Urinary bladder (tissue), 4 donors: ENCODE data around the gene MYO1B. TPM values are rescaled to one million over a fixed set of nuclear protein-coding genes. Genes with fewer than 3 reads are reported as not detected.

Experiments used
- DNase-seq: peaks from one replicate; pipeline ENCODE4 v3.0.0-alpha.2; 2015; ENCODE audit errors: extremely low spot score
- H3K27ac ChIP-seq: one replicate; pipeline ENCODE4 v1.5.1; 2013; ENCODE audit warnings: low read depth, mild to moderate bottlenecking, moderate library complexity
- H3K36me3 ChIP-seq: one replicate; pipeline ENCODE4 v1.6.1; 2013; ENCODE audit warnings: mild to moderate bottlenecking, moderate library complexity; ENCODE audit not compliant: insufficient read depth
- H3K4me1 ChIP-seq: one replicate; pipeline ENCODE4 v1.6.1; 2013; ENCODE audit warnings: mild to moderate bottlenecking, moderate library complexity; ENCODE audit not compliant: insufficient read depth
- H3K4me3 ChIP-seq: one replicate; pipeline ENCODE4 v1.5.1; 2013; ENCODE audit warnings: low read depth, low read length
- WGBS: extraction: QIAGEN DNeasy Blood & Tissue Kit; methylation state at CpG from one replicate; pipeline ENCODE4 v1.1.7; 2013; 5-methylcytosine and 5-hydroxymethylcytosine counted together
- polyA plus RNA-seq: library from polyadenylated mRNA; stranded (reverse); fragments of 200-250 nt; gene quantifications from one replicate; pipeline ENCODE4 v1.2.3, GENCODE V29; 2013
- total RNA-seq: library from RNA; depleted of rRNA; stranded (reverse); fragments of >200 nt; gene quantifications from one replicate; pipeline ENCODE4 v1.2.3, GENCODE V29; 2014
- donor health status: healthy with polysubstance abuse.
- donor health status: healthy.

The MYO1B gene
- total RNA-seq (138 TPM), polyA plus RNA-seq (8.7 TPM)

- no peaks in the 10 kb centered on the region for H3K4me1 ChIP-seq
- DNase-seq, result no peak
- no peaks in the 10 kb centered on the region for H3K36me3 ChIP-seq
- WGBS, result under 1% methylated on average over 112 of the region's 112 CpGs
- peak within 1 kb of the TSS; percentile 54 for H3K27ac ChIP-seq
- peak within 1 kb of the TSS; percentile 69 for H3K4me3 ChIP-seq
Observed at GRCh38 chr2:191245046-191245868, at the start of gene MYO1B. Gene MYO1B, plus strand, starts transcription at chr2:191245404. Its CDS starts 31,492 bp downstream, at chr2:191276896.

- no peak for DNase-seq
- H3K4me1 ChIP-seq, result no peaks in the 10 kb centered on the region
- H3K4me3 ChIP-seq, result no peak overlapping the region
- H3K27ac ChIP-seq, result no peak overlapping the region
- H3K36me3 ChIP-seq, result no peaks in the 10 kb centered on the region
- WGBS, result 79% methylated on average over 3 of the region's 3 CpGs
Observed at GRCh38 chr2:191197096-191197495, 48.1 kb upstream of the MYO1B start.

- Histone ChIP-seq H3K27ac (no peak overlapping the region), H3K4me3 (no peak overlapping the region), H3K4me1 (no peaks in the 10 kb centered on the region), H3K36me3 (no peaks in the 10 kb centered on the region)
- DNase-seq, result no peak
- WGBS, result 95% methylated on average over 4 of the region's 4 CpGs
Observed at GRCh38 chr2:191198271-191198670, 46.9 kb upstream of the MYO1B start.

GRCh38 chr2:191199929-191200512 is 45.2 kb upstream of the MYO1B start:
- Histone ChIP-seq H3K27ac (no peak overlapping the region), H3K36me3 (no peaks in the 10 kb centered on the region), H3K4me3 (no peak overlapping the region), H3K4me1 (no peaks in the 10 kb centered on the region)
- DNase-seq, result no peak
- WGBS, result 95% methylated on average over 6 of the region's 6 CpGs

GRCh38 chr2:191200910-191201309 is 44.3 kb upstream of the MYO1B start:
- no peak for DNase-seq
- WGBS, result 92% methylated on average over 1 of the region's 1 CpG

GRCh38 chr2:191202209-191202721 is 42.9 kb upstream of the MYO1B start:
- no peak for DNase-seq
- Histone ChIP-seq H3K4me3 (no peak overlapping the region), H3K4me1 (no peaks in the 10 kb centered on the region), H3K36me3 (no peaks in the 10 kb centered on the region), H3K27ac (no peak overlapping the region)
- WGBS, result 37% methylated on average over 2 of the region's 2 CpGs

More at GRCh38 chr2:191200910-191201309, 44.3 kb upstream of the MYO1B start:
- Histone ChIP-seq H3K36me3 (no peaks in the 10 kb centered on the region), H3K4me3 (no peak overlapping the region), H3K4me1 (no peaks in the 10 kb centered on the region), H3K27ac (no peak overlapping the region)

- Histone ChIP-seq H3K4me3 (no peak overlapping the region), H3K4me1 (no peaks in the 10 kb centered on the region), H3K36me3 (no peaks in the 10 kb centered on the region), H3K27ac (no peak overlapping the region)
- DNase-seq, result no peak
- WGBS, result 45% methylated on average over 5 of the region's 5 CpGs
Observed at GRCh38 chr2:191202881-191203397, 42.3 kb upstream of the MYO1B start.

- no peak overlapping the region for H3K27ac ChIP-seq
- 87% methylated on average over 4 of the region's 4 CpGs for WGBS
- no peak overlapping the region for H3K4me3 ChIP-seq
- DNase-seq, result no peak
- no peaks in the 10 kb centered on the region for H3K4me1 ChIP-seq
- H3K36me3 ChIP-seq, result no peaks in the 10 kb centered on the region
Observed at GRCh38 chr2:191204433-191204832, 40.8 kb upstream of the MYO1B start.

GRCh38 chr2:191206613-191207471 is 38.4 kb upstream of the MYO1B start:
- Histone ChIP-seq H3K27ac (no peak overlapping the region), H3K36me3 (no peaks in the 10 kb centered on the region), H3K4me1 (no peaks in the 10 kb centered on the region), H3K4me3 (no peak overlapping the region)
- DNase-seq, result no peak
- WGBS, result 80% methylated on average over 13 of the region's 13 CpGs

GRCh38 chr2:191209340-191209739 is 35.9 kb upstream of the MYO1B start:
- Histone ChIP-seq H3K4me3 (no peak overlapping the region), H3K36me3 (no peaks in the 10 kb centered on the region)
- 83% methylated on average over 1 of the region's 1 CpG for whole genome bisulfite sequencing

GRCh38 chr2:191212119-191212518 is 33.1 kb upstream of the MYO1B start:
- no peak overlapping the region for H3K27ac ChIP-seq
- no peaks in the 10 kb centered on the region for H3K4me1 ChIP-seq
- no peak for DNase-seq
- no peak overlapping the region for H3K4me3 ChIP-seq
- H3K36me3 ChIP-seq, result no peaks in the 10 kb centered on the region

More at GRCh38 chr2:191209340-191209739, 35.9 kb upstream of the MYO1B start:
- H3K4me1 ChIP-seq, result no peaks in the 10 kb centered on the region
- H3K27ac ChIP-seq, result no peak overlapping the region
- DNase-seq, result no peak

GRCh38 chr2:191213333-191213732 is 31.9 kb upstream of the MYO1B start:
- no peak overlapping the region for H3K27ac ChIP-seq
- no peaks in the 10 kb centered on the region for H3K4me1 ChIP-seq
- DNase-seq, result no peak

GRCh38 chr2:191215230-191215629 is 30.0 kb upstream of the MYO1B start:
- Histone ChIP-seq H3K4me3 (no peak overlapping the region), H3K27ac (no peak overlapping the region), H3K36me3 (no peaks in the 10 kb centered on the region), H3K4me1 (no peaks in the 10 kb centered on the region)
- WGBS, result 85% methylated on average over 1 of the region's 1 CpG
- no peak for DNase-seq

More at GRCh38 chr2:191213333-191213732, 31.9 kb upstream of the MYO1B start:
- no peaks in the 10 kb centered on the region for H3K36me3 ChIP-seq
- no peak overlapping the region for H3K4me3 ChIP-seq
